GM19240 (cell line): ENCODE measurements around the gene LEMD2.

Experiments used
- DNase-seq: peaks from one replicate; pipeline ENCODE4 v3.0.0; 2011; ENCODE audit warnings: low spot score; ENCODE audit not compliant: insufficient read length

Gene LEMD2

DNA sequence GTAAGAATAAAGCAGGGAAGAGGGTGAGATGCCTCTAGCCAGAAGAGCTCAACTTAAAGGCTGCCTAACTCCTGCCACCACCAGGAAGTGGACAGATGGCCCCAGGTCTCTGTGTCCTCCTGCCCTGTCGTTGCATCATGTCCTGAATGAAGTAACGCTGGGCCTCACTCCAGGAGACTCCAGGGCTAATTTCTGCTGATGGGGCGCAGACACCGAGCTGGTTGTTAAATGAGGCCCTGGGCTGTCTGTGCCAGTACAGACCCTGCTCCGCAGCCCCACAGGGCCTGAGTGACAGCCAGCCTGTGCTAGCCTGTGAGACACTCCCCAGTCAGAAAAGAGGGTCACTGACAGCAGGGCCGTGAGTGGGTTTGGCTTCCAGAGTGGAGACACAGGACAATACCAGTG is 48.7 kb downstream of the LEMD2 start:
- DNase-seq: no peak

DNA sequence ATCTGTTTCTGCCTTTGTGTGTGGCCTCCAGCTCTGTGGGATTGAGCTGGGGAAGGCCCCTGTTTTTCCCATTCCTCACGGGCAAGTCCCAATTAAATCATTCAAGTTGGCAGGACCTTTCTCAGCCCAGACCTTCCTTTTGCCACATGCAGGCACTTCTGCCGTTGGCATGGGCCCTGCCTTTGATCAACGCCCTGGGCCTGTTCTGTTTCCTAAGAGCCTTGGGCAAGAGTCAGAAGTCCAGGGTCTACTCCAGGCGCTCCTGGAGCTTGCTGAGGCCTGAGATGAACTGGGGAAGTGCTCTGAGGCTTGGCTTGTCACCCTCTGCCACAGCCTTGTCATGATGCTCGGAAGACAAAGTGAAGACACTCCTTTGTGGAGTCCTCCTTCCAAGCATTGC is 49.4 kb downstream of the LEMD2 start:
- no peak for DNase-seq

DNA sequence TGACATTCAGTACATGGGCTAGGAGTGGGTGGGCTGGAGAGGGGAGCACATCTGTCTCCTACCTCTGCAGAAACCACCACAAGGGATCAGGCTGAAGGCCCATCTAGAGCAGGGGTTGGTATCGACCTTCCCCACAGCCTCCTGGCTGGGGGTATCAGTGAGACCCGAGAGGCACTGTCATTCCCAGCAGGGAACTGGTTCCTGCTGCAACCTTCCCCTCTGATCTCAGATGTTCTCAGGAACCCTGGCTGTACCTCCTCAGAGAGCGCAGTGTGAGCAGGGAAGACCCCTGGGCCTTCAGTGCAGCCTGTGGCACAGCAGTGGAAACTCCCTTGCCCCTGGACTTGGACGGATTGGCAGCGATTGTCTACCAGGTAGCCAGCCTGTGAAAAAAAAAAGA is 50.1 kb downstream of the LEMD2 start:
- no peak for DNase-seq

DNA sequence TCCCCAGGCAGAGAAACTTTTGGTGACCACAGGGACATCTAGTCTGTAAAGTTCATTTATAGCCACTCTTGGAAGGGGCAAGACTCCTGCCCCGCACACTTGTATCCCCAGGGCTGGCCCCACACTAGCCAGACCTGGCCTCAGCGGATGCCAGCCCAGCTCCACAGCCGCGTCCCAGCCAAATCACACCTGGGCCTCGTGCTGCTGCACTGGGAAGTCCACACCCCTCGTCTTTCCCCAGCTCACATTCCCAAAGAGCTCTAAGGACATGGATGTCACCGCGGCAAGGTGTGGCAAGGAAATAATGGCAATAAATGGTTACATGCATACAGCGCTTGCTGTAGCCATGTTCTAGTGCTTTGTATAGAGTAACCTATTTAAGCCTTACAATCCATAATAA is 50.8 kb downstream of the LEMD2 start:
- DNase-seq: no peak

DNA sequence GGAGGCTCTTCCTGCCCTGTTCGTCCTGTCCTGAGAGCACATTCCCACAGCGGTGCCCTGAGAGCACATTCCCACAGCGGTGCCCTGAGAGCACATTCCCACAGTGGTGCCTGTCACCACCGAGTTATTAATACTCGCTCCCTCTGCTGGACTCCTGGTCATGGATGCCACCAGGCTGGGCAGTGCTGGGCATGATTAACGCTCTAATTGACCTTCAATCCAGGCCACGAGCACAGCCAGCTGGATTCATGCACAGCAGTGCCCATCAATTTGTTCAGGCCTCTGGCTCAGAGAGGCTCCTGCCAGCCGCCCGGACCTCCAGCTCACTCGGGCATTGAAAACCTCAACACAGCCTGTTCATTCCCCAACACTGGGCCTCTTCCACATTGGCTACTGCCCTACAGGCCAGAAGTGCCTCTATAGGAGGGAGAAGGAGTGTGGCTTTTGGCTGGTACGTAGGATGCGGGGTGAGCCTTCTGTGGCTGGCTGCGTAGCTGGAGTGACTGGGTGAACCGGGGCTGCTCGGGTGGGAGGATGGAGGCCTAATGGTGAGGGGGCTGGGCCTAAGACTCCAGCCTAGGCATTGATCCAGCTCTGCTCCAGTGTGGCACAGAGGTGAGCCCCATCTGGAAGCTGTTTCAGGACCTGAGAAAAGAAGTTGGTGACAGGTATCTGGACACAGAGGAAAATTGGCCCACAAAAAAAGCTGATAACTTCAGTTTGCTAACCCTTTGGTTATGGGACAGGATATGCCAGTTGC is 51.5 kb downstream of the LEMD2 start:
- DNase-seq: no peak

DNA sequence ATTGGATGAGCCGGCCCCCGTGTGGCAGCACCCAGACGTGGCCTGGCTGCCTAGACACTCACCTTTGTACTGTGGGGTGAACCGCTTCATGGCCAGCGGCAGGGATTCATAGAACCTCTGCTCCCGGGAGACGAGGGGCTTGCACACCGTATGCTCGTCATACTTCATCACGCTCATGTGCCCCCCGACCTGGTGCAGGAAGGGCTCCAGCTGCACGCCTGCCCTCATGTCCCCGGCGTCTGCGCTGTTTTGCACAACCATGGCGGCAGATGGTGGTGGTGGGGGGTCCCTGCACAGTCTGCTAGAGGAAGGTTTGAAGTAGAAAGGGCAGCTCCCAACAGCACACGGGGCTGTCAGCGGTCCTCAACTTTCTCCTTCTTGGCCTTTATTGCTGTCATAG is 53.7 kb downstream of the LEMD2 start:
- DNase-seq: no peak

DNA sequence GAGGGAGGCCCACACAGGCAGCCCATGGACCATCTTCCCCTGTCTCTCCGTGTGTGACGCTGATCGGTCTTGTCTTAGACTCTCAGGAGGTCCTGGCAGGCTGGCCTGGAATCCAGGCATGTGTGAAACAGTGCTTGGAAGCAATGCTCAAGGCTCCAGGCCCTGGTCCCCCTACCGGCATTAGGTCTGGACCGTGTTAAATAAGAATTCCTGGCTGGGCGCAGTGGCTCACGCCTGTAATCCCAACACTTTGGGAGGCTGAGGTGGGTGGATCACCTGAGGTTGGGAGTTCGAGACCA is 55.3 kb downstream of the LEMD2 start:
- no peak for DNase-seq

DNA sequence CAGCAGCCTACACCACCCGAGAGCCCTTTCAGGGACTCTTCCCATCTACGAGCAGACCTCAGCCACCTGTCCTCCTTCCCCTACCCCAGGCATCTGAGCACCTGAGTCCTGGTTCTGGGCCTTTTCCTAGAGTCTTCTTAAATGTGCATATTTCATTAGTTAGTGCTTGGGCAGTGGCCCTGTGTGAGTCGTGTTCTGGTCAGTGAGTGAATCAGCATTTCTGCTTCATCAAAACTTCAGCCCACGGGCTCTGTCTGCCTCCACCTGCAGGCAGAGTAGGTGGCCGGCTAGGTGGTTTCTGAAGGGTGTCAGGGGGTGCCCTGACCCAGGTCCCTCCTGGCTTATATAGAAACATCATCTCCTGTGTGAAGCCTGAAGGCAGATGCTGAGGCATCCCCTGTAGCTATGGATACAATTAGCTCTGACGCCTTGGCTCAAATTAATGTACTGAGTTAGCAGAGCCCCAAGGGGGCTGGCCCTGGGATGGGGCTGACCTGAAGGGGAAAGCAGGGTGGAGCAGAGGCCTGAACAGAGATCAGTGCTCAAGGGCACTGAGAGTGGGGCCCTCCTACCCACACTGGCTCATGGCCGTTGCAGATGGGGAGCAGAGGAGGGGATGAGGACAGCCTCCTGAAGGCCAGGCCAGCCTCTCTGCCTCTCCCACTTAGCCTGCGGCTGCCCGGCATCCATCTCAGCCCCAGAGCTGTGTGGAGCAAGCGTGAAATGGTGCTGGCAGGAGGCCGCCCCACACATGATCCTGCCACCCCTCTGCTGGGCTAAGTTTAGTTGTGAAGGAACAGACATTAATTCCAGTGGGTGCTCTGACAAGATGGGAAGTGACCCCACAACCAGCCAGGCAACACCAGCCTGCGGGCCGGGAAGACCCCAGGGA is 55.9 kb downstream of the LEMD2 start:
- DNase-seq: no peak

DNA sequence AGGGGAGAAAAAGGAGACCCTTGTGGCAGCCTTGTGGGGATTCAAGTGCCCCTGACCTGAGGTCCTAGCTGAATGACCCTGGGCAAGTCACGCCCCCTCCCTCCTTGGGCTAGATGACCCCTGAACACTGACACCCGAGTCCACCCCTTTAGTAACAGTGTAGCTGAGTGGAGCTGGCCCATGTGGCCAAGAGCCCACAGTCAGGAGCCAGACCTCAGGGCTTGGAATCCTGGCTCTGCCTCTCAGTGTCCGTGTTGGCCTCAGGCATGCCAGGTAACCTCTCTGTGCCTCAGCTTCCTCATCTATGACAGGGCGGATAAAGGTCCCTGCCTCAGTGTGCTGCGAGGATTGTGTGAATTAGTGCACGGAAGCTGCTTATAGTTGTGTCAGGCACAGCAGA is 56.5 kb downstream of the LEMD2 start:
- DNase-seq: no peak

DNA sequence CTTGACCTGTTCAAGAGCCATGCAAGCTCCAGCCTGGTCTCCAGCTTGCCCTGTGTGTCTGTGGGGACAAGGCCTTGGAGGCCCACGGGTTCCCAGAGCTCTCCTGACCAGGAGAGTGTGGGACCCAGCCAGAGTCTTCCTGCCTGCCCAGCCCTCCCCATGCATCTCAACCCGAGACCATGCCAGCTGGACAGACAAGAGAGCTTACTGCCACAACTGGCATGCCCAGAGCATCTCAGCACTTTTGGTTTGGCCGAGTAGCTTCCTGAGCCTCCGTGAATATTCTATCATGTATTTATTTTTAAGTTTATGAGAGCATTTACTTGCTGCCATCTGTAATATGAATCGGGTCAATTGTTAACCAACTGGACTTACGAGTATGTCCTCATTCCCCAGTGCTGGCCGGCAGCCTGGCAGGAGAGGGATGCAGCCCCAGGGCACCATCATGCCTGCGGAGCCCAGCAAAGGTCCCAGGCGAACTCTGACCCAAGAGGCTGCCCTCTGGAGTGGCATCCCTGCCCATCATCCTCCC is 57.1 kb downstream of the LEMD2 start:
- DNase-seq: no peak

DNA sequence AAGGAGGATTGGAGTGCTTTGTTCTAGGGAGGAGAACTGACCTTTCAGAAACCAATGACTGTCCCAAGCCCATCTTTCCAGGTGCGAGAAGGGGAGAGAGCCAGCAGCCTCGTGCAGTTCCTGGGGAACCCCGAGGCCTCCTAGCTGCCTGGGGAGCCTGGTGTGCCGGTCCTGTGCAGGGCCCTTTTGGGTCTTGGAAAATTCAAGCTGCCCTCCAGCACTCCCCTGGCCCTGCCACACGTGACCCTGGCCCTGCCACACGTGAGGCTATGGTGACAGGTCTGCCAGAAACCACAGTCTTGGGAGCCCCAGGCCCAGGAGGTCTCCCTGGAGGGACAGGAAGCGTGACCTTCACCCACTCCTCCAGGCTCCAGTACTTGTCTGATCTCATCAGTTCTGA is 57.9 kb downstream of the LEMD2 start:
- DNase-seq: no peak

DNA sequence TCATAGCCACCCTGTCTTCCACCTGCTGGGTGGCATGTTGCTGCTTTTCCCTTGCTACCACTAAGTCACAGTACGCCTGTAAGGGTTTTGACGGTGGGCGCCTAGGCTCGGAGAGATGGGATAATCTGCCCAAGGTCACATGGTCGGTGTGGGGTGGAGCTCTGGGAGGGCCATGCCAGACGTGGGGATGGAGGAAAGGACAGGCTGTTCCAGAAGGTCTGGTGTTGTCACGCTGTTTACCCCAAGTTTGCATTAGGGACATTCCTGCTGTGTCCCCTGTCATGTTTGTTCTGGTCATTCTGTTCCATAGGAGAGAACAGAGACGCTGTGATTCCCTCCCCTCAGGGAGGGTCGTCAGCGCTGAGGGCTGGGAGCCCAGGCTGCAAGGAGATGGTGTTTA is 58.3 kb downstream of the LEMD2 start:
- no peak for DNase-seq

DNA sequence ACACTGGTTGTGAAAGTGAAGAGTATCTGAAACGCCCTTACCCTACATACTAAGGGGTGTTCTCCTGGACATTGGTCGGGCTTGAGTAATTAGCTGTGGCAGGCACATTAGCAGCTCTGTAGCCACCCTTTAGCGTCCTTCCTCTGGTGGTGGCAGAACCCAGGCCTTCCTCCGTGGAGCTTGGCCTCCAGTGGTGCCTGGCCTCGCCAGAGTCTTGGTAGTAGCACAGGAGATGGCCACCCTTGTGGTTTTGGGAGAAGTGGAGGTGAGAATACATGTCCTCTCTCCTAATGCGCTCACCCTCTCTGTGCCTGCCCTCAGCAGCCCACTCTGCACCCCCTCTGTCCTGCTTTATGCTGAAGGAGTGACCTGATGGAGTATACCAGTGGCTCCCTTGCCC is 59.9 kb downstream of the LEMD2 start:
- no peak for DNase-seq

DNA sequence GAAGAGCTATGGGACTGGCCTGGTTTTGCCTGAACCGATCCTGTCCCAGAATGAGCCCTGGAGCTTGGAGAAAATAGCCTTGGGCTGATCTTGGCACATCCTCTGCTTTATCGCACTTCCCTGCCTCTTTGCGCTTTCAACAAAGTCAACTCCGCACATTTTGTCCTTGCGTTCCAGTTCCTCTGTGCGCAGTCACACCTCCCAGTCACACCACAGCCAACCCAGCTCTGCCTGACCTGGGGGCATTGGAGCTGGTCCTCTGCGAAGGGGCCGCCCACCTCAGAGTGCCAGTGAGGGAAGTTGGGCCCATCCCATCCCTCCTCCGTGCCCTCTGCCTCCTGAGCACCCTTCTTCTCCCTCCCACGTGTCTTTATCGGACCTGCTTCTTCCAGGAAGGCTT is 60.5 kb downstream of the LEMD2 start:
- DNase-seq: no peak

DNA sequence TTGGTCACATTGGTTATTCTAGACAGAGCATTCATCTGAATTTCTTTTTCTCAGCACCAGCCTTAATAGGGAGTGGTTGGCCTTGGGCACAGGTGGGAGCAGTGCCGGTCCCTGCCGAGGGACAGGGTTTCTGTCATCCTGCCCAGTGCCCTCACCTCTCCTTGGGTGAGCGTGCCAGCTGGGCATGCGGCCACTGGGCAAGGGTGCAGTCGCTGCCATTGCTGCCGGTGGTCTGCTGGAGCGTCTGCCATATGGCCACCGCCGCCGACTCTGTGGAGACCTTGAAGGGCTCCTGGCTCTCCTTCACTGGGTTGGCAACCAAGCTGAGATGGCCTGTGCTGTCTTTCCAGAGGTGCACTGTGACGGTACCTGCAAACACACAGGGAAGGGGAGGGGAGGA is 61.0 kb downstream of the LEMD2 start:
- DNase-seq: no peak

DNA sequence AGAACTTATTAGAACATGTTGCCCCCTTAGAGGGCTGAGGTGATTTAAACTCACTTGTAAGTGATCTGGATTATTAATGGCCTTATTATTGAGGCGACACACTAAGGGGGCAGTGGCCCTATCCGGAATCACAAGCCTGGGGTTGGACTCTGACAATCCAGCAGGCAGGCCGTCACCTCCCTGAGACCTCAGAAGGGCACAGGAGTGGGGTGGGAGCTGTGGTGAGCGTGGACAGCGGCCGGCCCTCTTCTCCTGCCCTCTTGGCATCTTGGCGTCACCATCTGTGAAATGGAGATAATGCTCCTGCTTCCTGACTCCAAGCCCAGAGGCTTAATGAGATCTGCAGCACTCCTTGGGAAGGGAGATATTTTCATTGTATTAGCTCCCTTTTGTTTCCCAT is 61.8 kb downstream of the LEMD2 start:
- DNase-seq: no peak

DNA sequence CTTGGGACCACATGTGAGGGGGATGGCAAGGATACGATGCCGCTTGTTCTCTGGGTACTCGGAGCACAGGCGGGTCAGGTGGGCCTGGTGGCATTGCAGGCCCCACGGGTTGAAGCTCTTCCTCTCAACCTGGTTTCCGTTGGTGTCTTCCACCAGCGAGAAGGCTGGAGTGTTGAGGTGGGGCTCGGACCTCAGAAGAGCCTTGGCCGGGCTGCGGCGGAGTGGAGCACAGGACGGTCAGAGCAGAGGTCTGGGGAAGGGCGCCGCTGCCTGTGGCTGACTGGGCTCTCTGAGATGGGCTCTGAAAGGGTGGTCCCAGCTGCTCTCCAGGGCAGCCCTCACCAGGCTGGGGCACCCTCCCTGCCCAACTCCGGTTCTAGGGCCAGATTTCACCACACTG is 62.2 kb downstream of the LEMD2 start:
- DNase-seq: no peak

DNA sequence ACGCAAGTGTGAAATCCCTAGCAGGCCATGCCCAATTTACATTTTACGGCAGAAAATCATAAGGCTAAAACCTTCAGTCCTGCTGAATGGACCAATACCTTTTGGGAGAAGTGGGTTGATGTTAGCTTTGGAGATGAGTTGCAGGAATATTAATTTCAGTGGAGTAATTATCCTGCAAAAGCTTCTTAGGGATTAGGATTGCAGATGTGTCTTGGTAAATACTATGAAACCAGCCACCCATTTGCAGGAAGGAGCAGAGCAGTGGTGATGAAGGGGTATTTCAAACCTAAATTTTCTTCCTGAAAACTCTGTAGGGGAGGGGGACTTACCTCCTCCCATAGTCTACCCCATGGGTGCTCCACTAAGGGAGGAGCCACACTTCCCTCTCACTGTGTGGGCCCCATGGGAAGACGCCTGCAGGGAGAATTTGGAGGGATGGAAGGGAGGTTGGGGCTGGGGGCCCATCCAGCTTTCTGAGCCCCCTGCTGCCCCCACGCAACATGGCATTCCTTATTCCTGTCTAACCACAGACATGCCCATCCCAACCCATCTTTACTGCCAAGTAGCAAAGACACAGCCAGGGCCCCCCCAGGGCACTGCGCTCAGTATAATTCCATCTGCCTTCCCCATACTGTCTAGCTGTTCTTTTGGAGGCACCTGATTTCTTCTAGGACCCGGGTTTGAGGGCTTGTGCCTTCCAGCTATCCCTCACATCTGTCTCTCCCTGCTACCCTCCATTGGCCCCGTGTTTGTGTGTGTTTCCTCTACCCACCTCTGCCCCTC is 62.8 kb downstream of the LEMD2 start:
- DNase-seq: no peak

DNA sequence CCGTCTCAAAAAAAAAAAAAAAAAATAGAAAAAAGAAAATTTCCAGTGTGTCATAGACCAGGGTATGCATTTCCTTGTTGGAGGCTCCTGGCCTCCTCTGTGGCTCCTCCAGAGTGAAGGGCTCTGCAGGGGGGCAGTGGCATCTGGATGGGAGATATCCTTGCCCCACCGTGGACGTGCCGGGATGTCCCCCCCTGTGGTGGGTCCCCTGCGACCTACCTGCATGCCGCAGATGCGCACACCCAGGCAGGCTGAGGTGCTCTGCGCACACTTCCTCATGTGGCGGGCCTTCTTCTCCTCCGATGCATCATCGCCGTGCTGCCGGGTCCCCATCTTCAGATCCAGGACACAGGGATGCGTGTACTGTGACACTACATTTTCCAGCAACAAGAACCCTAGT is 63.7 kb downstream of the LEMD2 start:
- no peak for DNase-seq

DNA sequence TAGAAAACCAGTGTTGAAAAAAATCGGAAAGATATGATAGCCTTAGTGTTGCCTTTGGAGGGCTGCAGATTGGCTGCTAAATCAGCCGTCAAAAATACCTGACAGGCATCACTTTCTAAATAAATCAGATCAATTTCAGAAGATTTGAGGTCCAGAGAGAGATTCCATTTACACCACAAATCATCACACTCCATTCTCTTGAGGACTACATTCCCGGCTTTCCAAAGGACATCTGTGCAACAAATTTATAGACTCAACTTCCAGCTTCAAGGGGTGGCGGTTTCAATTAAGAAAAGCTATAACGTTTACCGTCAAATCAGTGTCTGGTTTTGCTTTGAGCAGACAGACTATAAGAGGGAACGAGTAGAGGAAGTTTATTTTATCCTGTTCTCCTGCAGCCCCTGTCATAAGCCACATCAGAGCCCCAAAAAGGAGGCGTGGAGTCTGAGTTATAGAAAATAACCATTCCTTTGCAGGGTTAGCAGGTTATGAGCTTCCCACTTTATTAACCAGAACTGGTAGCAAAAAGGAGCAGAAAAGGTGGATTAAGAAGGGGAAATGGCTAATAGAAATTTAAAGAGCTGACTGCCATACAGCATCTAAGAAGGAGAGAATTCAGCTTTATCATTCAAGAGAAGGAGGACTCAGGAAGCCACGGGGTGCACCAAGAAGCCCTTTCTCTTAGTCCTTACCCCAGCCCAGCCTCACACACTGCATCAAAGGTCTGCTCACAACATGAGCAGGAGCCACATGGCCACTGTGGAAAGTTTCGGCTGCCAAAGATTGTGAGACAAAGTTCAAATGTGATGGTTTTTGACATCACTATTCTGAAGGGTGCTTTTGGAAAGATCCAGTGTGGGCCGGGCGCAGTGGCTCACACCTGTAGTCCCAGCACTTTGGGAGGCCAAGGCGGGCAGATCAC is 64.6 kb downstream of the LEMD2 start:
- DNase-seq: no peak
